Measurements from ENCODE around the gene CTNNA1.

Gene CTNNA1

DNA sequence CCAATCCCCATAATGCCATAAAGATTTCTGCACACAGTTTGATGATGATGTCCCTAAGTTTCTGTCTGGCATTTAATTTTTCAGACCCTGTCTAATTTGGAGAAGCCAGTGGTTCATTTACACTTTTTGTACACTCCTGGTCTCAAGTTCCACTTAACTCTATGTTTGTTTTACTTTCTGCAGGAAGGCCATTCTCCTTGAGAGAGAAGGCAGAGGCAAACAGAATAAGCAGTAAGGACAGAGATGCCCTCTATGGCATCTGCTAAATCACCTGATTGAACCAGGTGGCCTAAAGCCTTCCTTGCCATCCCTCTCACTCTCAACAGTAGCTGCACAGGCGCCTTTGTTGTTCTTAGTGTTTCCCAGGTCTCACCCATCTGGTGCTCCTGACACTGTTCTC, 208.0 kb downstream of the CTNNA1 start:
- DNase-seq (ENCODE audit: low spot score): no peak
- TF ChIP-seq, protein P1, sequence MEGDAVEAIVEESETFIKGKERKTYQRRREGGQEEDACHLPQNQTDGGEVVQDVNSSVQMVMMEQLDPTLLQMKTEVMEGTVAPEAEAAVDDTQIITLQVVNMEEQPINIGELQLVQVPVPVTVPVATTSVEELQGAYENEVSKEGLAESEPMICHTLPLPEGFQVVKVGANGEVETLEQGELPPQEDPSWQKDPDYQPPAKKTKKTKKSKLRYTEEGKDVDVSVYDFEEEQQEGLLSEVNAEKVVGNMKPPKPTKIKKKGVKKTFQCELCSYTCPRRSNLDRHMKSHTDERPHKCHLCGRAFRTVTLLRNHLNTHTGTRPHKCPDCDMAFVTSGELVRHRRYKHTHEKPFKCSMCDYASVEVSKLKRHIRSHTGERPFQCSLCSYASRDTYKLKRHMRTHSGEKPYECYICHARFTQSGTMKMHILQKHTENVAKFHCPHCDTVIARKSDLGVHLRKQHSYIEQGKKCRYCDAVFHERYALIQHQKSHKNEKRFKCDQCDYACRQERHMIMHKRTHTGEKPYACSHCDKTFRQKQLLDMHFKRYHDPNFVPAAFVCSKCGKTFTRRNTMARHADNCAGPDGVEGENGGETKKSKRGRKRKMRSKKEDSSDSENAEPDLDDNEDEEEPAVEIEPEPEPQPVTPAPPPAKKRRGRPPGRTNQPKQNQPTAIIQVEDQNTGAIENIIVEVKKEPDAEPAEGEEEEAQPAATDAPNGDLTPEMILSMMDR (IDR thresholded peaks at IDR 0.05; ENCODE audit: borderline replicate concordance, control extremely low read depth, extremely low read depth, insufficient read depth, missing control alignments): no peak
- in situ Hi-C loops (cut with MboI; ENCODE audit: low sequenced_read_pairs, unreplicated experiment): no loop called here

- no peak for DNase-seq (ENCODE audit: low spot score)
- in situ Hi-C loops (cut with MboI; ENCODE audit: low sequenced_read_pairs, unreplicated experiment): no loop called here
- TF ChIP-seq, protein P1 (IDR thresholded peaks at IDR 0.05; ENCODE audit: borderline replicate concordance, control extremely low read depth, extremely low read depth, insufficient read depth, missing control alignments): no peak
Measured at GRCh38 chr5:138961729-138962128, 208.5 kb downstream of the CTNNA1 start.

- in situ Hi-C loops (cut with MboI; ENCODE audit: low sequenced_read_pairs, unreplicated experiment): no loop called here
- DNase-seq (ENCODE audit: low spot score): no peak
- TF ChIP-seq, protein P1 (IDR thresholded peaks at IDR 0.05; ENCODE audit: borderline replicate concordance, control extremely low read depth, extremely low read depth, insufficient read depth, missing control alignments): no peak
Measured at GRCh38 chr5:138962614-138963370, 209.6 kb downstream of the CTNNA1 start.

DNA sequence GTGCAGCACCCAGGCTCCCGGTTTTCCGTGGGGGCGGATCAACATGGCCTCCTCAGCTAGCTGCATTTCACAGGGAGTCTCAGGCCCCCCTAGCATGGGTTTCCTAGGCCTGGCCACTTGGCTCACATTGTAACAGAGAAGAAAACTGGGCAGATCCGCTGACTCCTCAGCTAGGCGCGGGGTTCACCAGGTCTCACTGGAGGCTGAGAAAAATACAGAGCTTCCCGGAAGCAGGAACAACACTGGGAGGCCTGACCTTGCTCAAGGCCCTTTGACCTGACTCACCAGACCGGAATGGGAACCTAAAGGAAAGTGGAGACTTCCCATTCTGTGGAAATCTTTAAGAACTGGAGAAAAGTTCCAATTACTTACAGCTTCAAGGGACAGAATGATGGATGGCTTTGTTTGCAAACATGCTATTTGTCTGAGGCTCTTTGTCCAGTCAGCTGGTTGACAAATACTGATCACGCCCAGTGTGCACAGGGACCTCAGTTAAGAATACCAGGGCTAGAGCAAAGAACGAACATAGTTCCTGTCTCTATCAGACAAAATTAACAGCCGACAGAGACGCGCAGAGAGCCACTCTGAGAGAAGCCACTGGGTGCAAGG, 210.6 kb downstream of the CTNNA1 start:
- in situ Hi-C loops (cut with MboI; ENCODE audit: low sequenced_read_pairs, unreplicated experiment): no loop called here
- TF ChIP-seq, protein P1 (IDR thresholded peaks at IDR 0.05; ENCODE audit: borderline replicate concordance, control extremely low read depth, extremely low read depth, insufficient read depth, missing control alignments): no peak
- DNase-seq (ENCODE audit: low spot score): no peak

- in situ Hi-C loops (cut with MboI; ENCODE audit: low sequenced_read_pairs, unreplicated experiment): no loop called here
- no peak for DNase-seq (ENCODE audit: low spot score)
- TF ChIP-seq, protein P1 (IDR thresholded peaks at IDR 0.05; ENCODE audit: borderline replicate concordance, control extremely low read depth, extremely low read depth, insufficient read depth, missing control alignments): no peak
Measured at GRCh38 chr5:138964647-138965201, 211.5 kb downstream of the CTNNA1 start.

DNA sequence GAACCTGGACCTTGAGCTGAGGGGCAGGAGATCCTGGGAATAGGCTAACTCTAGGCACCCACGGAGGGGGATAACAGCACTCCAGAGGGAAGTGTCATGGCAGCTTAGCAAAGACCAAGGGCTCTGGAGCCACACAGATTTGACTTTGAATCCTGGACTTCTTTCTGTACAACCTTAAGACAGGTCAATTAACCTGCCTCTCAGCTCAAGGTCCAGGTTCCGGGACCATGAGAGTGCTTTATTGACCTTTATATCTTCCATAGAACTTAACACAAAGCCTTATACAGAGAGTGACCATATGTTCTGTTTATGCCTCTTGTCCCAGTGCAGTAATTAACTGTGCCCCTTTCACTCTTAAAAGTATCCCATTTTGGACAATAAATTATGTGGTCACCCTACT, 212.4 kb downstream of the CTNNA1 start:
- TF ChIP-seq, protein P1 (IDR thresholded peaks at IDR 0.05; ENCODE audit: borderline replicate concordance, control extremely low read depth, extremely low read depth, insufficient read depth, missing control alignments): no peak
- DNase-seq (ENCODE audit: low spot score): no peak
- in situ Hi-C loops (cut with MboI; ENCODE audit: low sequenced_read_pairs, unreplicated experiment): no loop called here

Data from GM13976 (cell line).